HG03469 (cell line): ENCODE measurements around the gene PARP12.
A peak's percentile ranks its signal among the peaks of the same experiment; 100 is the strongest.
"Not testable (repeated sequence)": the region's sequence is repeated elsewhere in the genome, so short reads cannot be mapped to it uniquely, and the experiment has no call there.

Experiments
- ATAC-seq: cut with Tn5 transposase; IDR thresholded peaks from one replicate; pipeline ENCODE4 v1.9.1; 2021; ENCODE audit warnings: mild to moderate bottlenecking, moderate library complexity, moderate number of reproducible peaks; ENCODE audit not compliant: unreplicated experiment

Gene PARP12, protein sequence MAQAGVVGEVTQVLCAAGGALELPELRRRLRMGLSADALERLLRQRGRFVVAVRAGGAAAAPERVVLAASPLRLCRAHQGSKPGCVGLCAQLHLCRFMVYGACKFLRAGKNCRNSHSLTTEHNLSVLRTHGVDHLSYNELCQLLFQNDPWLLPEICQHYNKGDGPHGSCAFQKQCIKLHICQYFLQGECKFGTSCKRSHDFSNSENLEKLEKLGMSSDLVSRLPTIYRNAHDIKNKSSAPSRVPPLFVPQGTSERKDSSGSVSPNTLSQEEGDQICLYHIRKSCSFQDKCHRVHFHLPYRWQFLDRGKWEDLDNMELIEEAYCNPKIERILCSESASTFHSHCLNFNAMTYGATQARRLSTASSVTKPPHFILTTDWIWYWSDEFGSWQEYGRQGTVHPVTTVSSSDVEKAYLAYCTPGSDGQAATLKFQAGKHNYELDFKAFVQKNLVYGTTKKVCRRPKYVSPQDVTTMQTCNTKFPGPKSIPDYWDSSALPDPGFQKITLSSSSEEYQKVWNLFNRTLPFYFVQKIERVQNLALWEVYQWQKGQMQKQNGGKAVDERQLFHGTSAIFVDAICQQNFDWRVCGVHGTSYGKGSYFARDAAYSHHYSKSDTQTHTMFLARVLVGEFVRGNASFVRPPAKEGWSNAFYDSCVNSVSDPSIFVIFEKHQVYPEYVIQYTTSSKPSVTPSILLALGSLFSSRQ

DNA sequence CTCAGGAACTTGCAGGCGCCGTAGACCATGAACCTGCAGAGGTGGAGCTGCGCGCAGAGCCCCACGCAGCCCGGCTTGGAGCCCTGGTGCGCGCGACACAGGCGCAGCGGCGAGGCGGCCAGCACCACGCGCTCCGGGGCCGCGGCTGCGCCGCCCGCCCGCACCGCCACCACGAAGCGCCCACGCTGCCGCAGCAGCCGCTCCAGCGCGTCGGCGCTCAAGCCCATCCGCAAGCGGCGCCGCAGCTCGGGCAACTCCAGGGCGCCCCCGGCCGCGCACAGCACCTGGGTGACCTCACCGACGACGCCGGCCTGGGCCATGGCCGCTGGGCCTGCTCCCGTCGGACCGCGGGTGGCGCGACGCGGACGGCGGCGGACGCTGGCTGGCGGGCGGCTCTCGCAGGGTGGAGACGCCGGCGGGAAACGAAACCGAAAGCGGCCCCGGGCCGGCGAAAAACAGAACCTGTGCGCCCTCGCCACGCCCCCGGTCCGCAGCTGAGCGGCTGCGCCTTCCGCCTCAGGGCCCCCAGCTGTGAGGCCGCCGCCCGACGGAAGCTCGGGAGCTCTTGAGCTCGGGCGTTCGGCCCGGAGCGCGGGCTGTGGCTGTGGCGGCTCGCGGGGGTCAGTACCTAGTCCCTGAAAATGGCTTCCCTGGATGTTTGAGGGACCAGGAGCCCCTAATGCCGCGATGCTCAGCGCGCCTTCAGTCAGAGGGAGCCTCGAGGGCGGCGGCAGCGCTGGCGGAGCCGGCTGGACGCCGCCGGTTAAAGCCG, at the start of gene PARP12:
TSS of gene PARP12 (minus strand) at position 424 of the 772 bp plus-strand sequence. CDS start at position 320, 104 bp downstream.
- ATAC-seq = peak; percentile 86

DNA sequence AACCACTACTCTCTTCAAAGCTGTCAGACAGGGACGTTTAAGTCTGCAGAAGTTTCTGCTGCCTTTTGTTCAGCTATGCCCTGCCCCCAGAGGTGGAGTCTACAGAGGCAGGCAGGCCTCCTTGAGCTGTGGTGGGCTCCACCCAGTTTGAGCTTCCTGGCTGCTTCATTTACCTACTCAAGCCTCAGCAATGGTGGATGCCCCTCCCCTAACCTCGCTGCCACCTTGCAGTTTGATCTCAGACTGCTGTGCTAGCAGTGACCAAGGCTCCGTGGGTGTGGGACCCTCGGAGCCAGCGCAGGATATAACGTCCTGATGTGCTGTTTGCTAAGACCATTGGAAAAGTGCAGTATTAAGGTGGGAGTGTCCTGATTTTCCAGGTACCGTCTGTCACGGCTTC, 46.0 kb upstream of the PARP12 start:
- ATAC-seq = not testable (repeated sequence)

DNA sequence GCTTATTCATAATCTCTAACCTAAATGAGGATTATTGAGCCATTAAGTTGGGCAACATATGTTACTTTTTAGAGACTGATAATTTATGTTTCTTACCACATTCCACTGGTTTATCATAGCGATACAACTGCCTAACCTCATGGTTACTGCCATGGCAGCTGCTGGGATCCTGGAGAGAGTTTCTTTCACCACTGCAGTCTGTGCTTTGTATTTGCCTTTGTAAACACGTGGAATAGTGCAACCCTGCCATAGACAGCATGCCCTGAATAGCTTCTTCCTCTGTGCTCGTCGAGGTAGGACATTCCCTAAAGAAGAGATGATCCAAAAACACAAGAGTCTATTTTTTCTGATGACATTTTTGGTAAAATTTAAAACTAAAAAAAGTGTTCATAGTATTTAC, 33.7 kb upstream of the PARP12 start:
- no peak for ATAC-seq

DNA sequence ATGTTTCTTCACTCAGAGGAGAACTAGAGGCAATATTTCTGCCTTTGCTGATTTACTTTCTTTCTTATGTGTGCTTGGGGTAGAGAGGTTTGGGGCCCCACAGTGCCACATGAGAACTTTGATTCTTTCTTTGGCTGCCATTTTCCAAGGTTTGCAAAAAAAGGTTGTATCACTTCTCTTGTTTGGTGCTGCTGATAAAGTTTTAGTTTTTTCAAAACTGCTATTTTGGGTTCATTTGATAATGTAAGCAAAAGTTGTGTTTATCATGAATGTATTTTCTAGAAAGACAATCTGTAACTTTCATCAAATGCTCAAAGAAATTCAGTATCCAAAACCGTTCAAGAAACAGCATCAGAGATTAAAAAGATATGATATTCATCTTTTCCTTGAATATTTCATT, 30.6 kb upstream of the PARP12 start:
- ATAC-seq = no peak

DNA sequence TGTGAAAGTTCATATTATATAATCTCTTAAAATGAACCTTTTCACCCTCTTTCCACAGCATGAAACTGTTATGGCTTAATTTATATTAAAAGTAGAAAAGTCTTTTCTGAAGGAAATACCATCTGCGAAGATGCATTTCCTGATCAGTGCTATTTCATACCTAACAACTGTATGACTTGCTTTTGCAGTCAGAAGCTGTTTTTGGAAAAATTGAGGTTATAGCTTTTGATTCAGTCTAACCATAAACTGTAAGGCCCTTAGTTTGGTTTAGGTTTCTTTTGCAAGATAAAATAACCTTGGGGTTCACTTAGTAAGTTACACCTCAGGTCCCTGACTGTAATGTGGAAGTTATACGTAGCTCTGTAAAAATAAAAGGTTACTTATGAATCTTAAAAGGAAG, 22.7 kb upstream of the PARP12 start:
- no peak for ATAC-seq

DNA sequence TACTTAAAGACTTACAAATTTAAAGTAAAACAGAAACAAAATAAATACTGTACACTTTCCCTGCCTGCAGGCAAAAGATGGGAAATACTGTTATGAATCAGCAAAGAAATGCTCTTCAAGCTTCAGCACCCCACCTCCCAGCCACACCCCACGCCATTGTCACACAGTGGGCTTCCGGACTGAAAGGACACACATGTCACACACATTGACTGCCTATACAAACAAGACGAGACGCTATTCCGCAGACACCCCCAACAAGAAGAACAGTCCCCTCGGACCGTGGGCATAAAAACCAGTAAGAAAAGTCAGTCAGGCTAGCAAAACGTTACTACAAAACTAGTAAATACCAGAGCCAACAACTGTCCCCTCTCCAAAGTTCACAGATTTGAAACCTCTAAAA, 22.2 kb upstream of the PARP12 start:
- ATAC-seq = peak; percentile 94

DNA sequence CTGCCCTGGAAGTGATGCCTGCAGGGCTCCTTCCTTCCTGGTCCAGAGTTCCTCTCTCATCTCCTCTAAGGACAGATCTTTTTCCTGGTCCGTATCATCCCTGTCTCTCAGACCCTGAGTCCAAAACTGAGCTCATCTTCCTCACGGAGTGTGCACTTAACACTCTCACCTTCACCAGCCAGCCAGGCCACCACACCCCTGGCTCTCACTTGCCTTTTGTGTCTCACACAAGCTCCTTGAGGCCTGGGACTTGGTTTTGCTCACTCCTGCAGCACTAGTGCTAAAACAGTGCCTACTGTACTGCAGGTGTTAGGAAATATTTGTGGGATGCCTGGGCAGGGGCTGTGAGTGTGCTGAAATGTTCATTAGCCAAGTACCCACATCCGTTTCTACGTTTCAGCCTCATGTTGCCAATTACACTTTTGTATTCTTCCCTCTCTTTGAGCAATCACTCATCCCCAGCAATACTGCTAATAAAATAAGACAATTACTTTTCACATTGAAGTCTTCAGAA, 21.4 kb upstream of the PARP12 start:
- ATAC-seq = no peak

DNA sequence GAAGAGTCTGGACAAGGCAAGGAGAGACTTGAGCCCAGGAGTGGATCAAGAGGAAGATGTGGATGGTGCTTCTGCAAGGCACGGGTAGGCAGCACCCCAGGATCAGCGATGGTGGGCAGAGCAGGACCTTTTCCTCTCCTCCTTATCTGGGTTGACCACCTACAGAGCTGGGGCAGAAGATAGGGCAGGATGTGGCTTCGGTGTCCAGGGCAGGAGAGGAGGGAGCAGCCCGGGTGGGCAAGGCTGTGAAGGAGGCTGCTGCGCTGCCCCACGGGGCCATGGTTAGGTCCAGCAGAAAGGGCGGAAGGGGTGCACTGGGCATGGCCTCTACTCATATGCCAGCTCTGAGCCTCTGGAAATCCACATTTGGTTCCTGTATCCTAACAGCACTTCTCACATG, 20.0 kb upstream of the PARP12 start:
- no peak for ATAC-seq

DNA sequence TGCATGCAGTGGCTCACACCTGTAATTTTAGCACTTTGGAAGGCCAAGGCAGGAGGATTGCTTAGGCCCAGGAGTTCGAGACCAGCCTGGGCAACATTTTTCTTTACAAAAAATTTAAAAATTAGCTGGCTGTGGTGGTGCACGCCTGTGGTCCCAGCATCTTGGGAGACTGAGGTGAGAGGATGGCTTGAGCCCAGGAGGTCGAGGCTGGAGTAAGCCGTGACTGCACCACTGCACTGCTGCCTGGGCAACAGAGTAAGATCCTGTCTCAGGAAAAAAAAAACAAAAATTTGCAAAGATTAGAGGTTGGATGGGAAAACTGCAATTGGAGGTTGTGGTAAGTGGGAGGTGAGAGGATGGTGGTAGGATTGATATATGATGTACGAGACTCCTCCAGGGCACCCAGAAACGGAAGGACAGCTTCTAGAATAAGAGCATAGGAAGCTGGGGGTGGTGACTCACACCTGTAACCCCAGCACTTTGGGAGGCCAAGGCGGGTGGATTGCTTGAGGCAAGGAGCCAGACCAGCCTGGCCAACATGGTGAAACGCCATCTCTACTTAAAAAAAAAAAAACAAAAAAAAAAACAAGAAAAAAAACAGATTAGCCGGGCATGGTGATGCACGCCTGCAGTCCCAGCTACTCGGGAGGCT, 19.1 kb upstream of the PARP12 start:
- no peak for ATAC-seq

DNA sequence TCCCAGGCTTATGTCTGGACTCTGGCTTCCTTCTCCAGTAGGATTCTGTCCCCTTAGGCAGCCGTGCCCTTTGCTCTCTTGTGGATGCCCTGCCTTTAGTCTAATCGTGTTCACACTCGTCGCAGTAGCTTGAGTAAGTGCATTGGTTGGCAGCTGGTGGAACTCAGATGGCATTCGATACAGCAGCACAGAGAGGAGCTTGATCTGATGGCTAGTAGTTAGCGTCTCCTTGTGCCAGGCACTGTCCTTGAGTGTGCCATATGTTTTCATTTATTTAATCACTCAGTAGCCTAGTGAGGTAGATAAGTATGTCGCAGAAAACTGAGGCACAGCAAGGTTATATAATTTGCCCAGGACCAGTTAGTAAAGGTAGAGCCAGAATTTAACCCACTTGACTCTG, 18.2 kb upstream of the PARP12 start:
- no peak for ATAC-seq

DNA sequence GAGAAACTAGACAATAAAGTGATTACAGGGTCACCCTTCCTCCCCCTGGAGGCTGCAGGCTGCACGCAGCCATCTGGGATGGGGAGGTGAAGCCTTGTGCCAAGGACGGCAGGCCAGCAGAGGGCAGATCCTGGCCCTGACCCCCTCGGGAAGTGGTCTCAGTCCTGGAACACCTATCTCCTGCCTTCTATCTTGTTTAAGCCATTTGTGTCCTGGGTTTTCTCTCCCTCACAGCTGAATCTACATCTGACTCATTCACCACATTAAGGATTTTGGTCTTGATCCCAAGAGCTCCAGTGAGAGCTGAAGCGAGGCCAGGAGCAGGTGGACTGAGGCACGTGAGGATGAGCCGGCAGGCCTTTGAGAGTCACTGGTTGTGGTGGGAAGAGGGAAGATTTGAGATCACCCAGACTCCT, 16.4 kb upstream of the PARP12 start:
- no peak for ATAC-seq

DNA sequence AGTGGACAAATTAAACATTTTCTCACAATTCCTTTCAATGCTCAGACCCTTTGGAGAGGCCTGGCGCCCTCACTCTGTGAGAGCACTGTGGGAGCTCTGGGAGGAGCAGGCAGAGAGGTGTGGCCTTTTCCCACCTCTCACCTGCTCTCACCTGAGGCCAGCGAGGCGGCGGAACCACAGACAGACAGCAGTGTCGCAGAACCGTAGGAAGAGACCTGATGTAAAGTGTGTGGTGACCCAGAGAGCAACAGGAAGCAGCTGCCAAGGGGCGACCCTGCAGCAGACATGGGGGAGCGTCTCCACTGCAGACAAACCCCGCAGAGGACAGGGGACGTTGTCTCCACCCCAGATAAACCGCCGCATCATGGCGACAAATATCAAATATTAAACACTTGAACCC, 15.6 kb upstream of the PARP12 start:
- ATAC-seq = no peak

DNA sequence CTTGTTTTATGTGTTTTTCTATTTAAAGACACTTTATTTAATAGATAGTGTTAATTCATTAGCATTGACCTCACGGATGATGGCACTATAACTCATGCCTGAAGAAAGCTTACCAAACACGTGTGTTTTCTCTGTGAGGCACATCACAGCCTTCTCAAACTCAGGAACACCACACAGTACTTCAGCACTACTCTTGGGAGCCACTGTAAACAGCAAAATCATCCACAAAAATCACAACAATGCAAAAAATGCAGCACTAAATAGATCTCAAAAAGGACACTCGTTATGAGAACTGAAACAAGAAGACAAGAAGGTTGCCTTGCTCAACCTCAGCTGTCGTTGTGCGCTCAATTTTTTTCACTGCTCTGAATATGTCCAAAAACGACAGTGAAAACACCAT, 12.0 kb upstream of the PARP12 start:
- no peak for ATAC-seq

DNA sequence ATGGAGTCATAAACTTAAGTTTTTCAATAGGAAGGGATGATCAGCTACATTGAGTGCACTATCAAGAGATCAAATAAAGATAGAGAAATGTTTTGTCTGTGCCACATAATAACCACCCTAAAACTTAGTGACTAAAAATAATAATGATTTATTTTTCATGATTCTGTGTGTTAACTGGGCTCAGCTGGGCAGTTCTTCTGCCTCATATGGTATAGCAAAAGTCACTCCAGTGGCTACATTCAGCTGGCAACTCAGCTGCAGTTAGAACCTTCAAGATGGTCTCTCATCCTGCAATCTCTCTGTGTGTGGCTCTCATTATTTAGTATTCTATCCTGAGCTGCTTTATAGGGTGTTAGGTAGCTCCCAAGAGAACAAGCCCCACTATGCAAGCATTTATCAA, 7.8 kb upstream of the PARP12 start:
- ATAC-seq = no peak

DNA sequence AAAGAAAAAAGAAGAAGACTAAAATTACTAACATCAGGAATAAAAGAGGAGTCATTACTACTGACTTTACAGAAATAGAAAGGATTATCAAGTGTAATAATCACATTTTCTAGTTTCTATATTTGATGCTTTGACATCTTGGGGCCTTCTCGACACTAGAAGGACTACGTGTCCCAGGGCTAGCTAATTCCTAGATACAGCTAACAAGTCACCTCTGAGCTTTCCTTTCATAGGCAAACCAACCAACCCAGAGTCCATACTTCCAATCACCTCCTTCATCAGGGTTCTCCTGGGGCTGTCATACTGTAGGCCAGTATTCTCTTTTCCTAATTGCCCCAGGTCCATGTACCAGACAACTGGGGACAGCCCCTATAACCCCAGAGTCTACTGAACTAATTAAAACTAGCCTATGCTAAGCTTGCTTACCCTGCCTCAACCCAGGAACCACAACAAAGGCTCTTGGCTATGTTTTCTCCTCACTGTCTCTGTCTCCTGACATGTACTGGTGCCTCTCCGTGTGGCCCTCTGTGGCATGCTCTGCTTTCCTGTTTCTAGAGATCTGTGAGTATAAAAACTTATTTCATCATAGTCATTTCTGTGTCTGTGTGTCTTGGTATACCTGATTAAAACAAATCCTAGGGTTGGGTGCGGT, 6.7 kb upstream of the PARP12 start:
- no peak for ATAC-seq

DNA sequence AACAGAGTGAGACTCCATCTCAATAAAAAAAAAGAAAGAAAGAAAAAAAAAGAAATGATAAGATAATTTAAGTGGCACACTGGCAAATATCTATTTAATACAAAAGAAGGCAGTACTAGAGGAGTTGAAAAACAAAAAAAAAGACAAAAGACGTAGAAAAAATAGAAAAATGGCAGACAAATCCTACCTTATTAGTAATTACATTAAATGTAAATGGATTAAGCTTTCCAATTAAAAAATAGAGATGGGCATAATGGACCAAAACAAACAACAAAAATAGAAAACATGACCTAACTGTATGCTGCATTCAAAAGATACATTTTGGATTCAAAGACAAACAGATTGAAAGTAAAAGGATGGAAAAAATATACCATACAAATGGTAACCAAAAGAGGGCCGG, 5.3 kb upstream of the PARP12 start:
- ATAC-seq = no peak

DNA sequence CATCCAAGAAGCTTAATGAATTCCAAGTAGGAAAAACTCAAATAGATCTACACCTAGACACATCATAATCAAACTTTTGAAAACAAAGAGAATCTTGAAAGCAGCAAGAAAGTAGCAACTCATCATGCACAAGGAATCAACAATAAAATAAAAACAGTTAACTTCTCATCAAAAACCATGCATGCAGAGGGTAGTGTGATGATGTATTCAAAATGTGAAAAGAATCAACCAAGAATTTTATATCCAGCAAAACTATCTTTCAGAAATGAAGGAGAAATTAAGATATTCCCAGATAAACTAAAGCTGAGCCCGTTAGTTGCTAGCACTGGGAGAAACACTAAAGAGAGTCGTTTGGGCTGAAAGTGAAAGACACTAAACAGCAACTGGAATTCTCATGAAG, 4.3 kb upstream of the PARP12 start:
- no peak for ATAC-seq

DNA sequence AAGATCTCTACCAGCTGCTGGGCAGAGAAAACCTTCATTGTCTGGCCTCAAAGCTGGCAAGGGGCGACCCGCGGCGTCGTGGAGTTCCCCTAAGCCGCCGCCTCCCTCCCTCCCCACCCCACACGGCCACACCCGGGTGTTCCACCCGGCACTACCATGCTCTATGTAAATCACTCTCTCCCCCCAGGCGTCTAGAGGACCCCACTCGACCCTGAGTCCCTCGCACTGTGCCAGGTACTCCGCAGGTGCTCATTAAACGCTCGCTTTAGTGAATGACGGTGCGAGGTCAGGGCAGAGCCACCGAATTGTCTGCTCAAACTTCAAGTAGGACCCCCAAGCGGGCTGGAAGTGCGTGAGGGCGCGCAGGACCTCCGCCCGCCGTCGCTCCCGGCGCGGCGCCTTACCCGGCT, 628 bp downstream of the PARP12 start:
- peak; percentile 3 for ATAC-seq

DNA sequence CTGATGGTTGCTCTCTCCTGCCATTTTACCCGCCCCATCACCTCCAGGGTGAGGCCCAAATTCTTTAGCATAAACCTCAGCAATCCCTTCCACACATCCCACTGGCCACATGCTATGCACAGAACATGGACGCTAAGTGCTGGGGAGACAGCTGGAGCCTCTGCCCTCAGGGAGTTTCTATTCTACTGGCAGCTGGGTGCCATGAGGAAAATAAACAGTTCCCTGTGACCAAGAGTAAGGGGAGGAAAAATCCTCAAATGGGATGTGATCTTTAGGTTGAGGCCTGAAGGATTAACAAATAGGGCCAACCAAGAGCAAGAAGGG, 1.2 kb downstream of the PARP12 start:
- ATAC-seq = no peak

DNA sequence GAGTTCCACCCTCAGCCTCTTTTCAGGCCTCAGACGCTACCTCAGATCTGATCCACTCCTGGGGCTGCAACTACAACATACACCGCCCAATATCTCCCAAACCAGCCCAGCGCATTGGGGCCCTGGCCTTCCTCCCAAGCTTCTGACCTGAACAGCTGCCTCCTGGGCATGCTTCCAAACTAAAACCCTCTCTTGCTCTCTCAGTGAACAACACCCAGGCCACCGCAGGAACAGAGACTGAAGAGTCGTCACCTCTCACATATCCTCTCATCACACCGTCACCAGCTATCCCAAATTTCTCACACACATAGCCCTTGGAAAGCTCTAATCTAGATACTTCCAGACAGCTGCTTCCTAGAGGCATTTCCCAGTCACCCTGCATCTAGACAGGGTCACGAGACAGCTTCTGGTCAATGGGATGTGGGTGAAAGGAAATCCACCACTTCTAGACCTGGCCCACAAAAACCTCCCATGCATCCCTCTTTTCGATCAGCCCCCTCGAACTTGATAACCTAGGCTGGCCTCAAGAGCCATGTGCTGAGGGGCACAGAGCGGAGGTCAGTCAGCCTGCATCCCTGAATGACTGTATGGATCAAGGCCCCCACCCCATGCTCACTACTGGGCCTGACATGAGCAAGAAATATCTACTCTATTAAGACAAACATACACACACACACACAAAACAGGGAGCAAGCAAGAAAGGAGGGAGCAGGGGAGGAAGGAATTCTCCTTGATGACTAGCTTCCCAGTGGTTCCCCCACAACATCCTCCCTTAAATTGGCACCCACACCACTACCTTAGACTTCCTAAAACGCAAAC, 1.8 kb downstream of the PARP12 start:
- no peak for ATAC-seq
